Keratinocyte (primary cell): ENCODE data around the gene PRKCE. TPM values are rescaled to one million over a fixed set of nuclear protein-coding genes. Genes with fewer than 3 reads are reported as not detected.

ENCODE experiments used
- DNase-seq: peaks from one replicate; pipeline ENCODE4 v3.0.0-alpha.2; 2011; ENCODE audit warnings: low read depth, missing footprints, low spot score
- FAIRE-seq: peaks from 2 replicates; lab custom pipeline; 2011; peaks lifted over from hg19 to GRCh38; lab: Jason Lieb, UNC
- H2AFZ ChIP-seq: 2 replicates; pipeline ENCODE4 v1.6.0; 2012; ENCODE audit warnings: low read length, control low read depth, inconsistent platforms; ENCODE audit not compliant: control insufficient read depth
- H3K27ac ChIP-seq: 2 replicates; pipeline ENCODE4 v1.5.1; 2011; ENCODE audit warnings: low read length; ENCODE audit not compliant: control insufficient read depth, insufficient read depth
- H3K27me3 ChIP-seq: 3 replicates; pipeline ENCODE4 v1.6.0; 2011; ENCODE audit warnings: low read length; ENCODE audit not compliant: control insufficient read depth, insufficient read depth; ENCODE audit errors: extremely low read depth
- H3K36me3 ChIP-seq, 2 experiments: 2 replicates in 1 of 2; 3 replicates in 1 of 2; pipeline ENCODE4 v1.5.1; 2011; ENCODE audit warnings: low read length in 2 of 2, mild to moderate bottlenecking in 1 of 2; ENCODE audit not compliant: control insufficient read depth in 2 of 2, insufficient read depth in 2 of 2; ENCODE audit errors: extremely low read depth in 1 of 2
- H3K4me1 ChIP-seq: 3 replicates; pipeline ENCODE4 v1.5.1; 2011; ENCODE audit warnings: low read length; ENCODE audit not compliant: control insufficient read depth, insufficient read depth; ENCODE audit errors: extremely low read depth
- H3K4me2 ChIP-seq: 3 replicates; pipeline ENCODE4 v1.6.0; 2011; ENCODE audit warnings: low read depth, low read length; ENCODE audit not compliant: control insufficient read depth, insufficient read depth; ENCODE audit errors: extremely low read depth
- H3K4me3 ChIP-seq, 3 experiments: fragments of 200-600 bp in 1 of 3; sonication (generic) in 1 of 3; 2 replicates in 2 of 3; 3 replicates in 1 of 3; pipeline ENCODE4 v1.5.1; 2011 to 2016; ENCODE audit warnings: low read length in 3 of 3, mild to moderate bottlenecking in 3 of 3, control low read depth in 2 of 3, inconsistent platforms in 1 of 3, low read depth in 1 of 3, mixed read lengths in 1 of 3, mixed run types in 1 of 3, moderate library complexity in 1 of 3; ENCODE audit not compliant: control insufficient read depth in 2 of 3, insufficient read depth in 2 of 3; ENCODE audit errors: extremely low read depth in 1 of 3
- H3K79me2 ChIP-seq: 2 replicates; pipeline ENCODE4 v1.6.0; 2012; ENCODE audit warnings: low read length; ENCODE audit not compliant: control insufficient read depth, insufficient read depth
- H3K9ac ChIP-seq: 3 replicates; pipeline ENCODE4 v1.6.0; 2011; ENCODE audit warnings: low read length; ENCODE audit not compliant: control insufficient read depth, insufficient read depth; ENCODE audit errors: extremely low read depth
- H3K9me1 ChIP-seq: 3 replicates; pipeline ENCODE4 v1.6.0; 2011; ENCODE audit warnings: low read length; ENCODE audit not compliant: control insufficient read depth, insufficient read depth; ENCODE audit errors: extremely low read depth
- H3K9me3 ChIP-seq: 2 replicates; pipeline ENCODE4 v1.5.1; 2012; ENCODE audit warnings: low read depth, low read length; ENCODE audit not compliant: control insufficient read depth
- H4K20me1 ChIP-seq: 3 replicates; pipeline ENCODE4 v1.6.0; 2011; ENCODE audit warnings: low read length; ENCODE audit not compliant: control insufficient read depth, insufficient read depth; ENCODE audit errors: extremely low read depth
- EZH2 ChIP-seq: IDR thresholded peaks from one replicate; pipeline ENCODE4 v1.6.1; 2012; ENCODE audit warnings: inconsistent platforms, mild to moderate bottlenecking, low read length, moderate library complexity
- dilution Hi-C: fragments of 300-500 bp; cut with MboI; formaldehyde crosslinking; loops from one replicate; pipeline ENCODE4 v1.7.0; 2020; ENCODE audit warnings: low sequenced_read_pairs; ENCODE audit not compliant: extremely low pct_ligation_motif_present
- polyA plus RNA-seq, 5 experiments: library from polyadenylated mRNA; depleted of rRNA in 3 of 5; stranded (reverse) in 3 of 5; stranded (forward) in 1 of 5; unstranded in 1 of 5; fragments of >200 nt; gene quantifications; 1 replicate in 1 of 5; 2 replicates in 3 of 5; 3 replicates in 1 of 5; pipeline versions ENCODE4 v1.2.1 to v1.2.3, GENCODE V29; 2011 to 2012; ENCODE audit warnings: missing spikeins in 2 of 5, low read depth in 1 of 5, low replicate concordance in 1 of 5
- TF ChIP-seq, protein P1 (sequence below), 3 experiments: IDR thresholded peaks in 1 of 3; conservative IDR thresholded peaks in 1 of 3; optimal IDR thresholded peaks in 1 of 3; 2 replicates in 2 of 3; 3 replicates in 1 of 3; pipeline versions ENCODE3 to v1.5.1; 2011; ENCODE audit warnings: low read length in 3 of 3, mild to moderate bottlenecking in 3 of 3, moderate library complexity in 2 of 3, control low read depth in 1 of 3, inconsistent platforms in 1 of 3; ENCODE audit not compliant: insufficient read depth in 2 of 3; ENCODE audit errors: extremely low read depth in 1 of 3

Gene PRKCE
- polyA plus RNA-seq, 1 donor (not counting 4 experiments of a cell fraction or from before 2014, with no cell fraction given), result 2.0 TPM

DNA sequence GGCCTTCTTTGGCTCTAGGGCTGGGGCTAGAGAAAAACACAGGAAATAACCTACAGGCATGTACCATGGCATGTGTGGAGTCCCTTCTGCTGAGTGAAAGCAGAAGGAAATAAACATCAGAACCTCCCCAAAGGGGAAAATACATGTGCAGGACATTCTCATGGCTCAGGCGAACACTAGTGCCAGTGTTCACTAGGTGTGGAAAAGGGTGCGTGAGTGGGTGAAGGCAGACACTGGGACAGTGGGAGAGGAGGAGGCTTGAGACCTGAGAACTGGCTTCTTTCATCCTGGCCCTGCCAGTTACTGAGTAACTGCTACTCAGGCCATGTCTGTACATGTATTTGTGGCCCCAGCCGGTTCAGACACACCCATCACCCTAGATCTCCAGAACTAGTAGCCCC is 268.2 kb downstream of the PRKCE start:
- no peaks in the 10 kb centered on the region for H3K27me3 ChIP-seq
- peaks cover 4% of the 10 kb centered on the region for H3K9me1 ChIP-seq
- no peaks in the 10 kb centered on the region for H3K36me3 ChIP-seq
- DNase-seq (no peak), FAIRE-seq (peak; percentile 90)
- H3K4me3 ChIP-seq, result peak overlapping the region in 1 of 3 experiments; percentile 43
- H3K79me2 ChIP-seq, result no peaks in the 10 kb centered on the region
- TF ChIP-seq, protein P1, sequence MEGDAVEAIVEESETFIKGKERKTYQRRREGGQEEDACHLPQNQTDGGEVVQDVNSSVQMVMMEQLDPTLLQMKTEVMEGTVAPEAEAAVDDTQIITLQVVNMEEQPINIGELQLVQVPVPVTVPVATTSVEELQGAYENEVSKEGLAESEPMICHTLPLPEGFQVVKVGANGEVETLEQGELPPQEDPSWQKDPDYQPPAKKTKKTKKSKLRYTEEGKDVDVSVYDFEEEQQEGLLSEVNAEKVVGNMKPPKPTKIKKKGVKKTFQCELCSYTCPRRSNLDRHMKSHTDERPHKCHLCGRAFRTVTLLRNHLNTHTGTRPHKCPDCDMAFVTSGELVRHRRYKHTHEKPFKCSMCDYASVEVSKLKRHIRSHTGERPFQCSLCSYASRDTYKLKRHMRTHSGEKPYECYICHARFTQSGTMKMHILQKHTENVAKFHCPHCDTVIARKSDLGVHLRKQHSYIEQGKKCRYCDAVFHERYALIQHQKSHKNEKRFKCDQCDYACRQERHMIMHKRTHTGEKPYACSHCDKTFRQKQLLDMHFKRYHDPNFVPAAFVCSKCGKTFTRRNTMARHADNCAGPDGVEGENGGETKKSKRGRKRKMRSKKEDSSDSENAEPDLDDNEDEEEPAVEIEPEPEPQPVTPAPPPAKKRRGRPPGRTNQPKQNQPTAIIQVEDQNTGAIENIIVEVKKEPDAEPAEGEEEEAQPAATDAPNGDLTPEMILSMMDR (optimal IDR thresholded peaks at IDR 0.05 in 1 of 3, IDR thresholded peaks at IDR 0.05 in 1 of 3, conservative IDR thresholded peaks at IDR 0.05 in 1 of 3; ENCODE audit: extremely low read depth in 1 of 3, insufficient read depth in 2 of 3, low read length in 3 of 3), result no peak
- no peak for TF ChIP-seq EZH2
- peak overlapping the region; percentile 78 for H2AFZ ChIP-seq
- peak overlapping the region; percentile 77 for H3K4me2 ChIP-seq
- no peaks in the 10 kb centered on the region for H3K9me3 ChIP-seq
- dilution Hi-C loops, result no loop called here
- H3K9ac ChIP-seq, result no peak overlapping the region
- H3K27ac ChIP-seq, result peak overlapping the region; percentile 22
- no peaks in the 10 kb centered on the region for H4K20me1 ChIP-seq
- H3K4me1 ChIP-seq, result peaks cover 20% of the 10 kb centered on the region

DNA sequence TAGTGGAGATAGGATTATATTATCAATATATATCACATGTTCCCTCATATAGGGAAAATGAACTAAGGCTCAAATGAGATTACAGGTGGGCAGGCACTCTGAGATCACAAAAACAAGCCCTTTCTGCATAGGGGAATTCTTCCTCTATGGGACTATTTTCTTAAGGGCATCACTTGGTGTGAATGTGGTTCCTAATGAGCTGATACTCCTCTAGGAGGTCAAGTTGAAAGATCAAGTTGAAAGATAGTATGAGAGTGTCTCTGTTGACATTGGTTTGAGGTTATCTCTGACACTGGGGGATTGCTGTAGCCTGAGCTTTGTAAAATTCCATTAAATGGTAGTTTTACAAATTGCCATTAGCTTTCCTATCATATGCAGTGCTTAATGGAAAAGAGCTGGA is 270.4 kb downstream of the PRKCE start:
- Histone ChIP-seq H3K36me3 (no peaks in the 10 kb centered on the region), H3K4me1 (peaks cover 20% of the 10 kb centered on the region)
- no peak for FAIRE-seq

More for the DNA sequence above, 270.4 kb downstream of the PRKCE start:
- dilution Hi-C loops, result no loop called here
- DNase-seq, result no peak
- Histone ChIP-seq H3K4me2 (no peak overlapping the region), H3K9me3 (no peaks in the 10 kb centered on the region), H4K20me1 (no peaks in the 10 kb centered on the region), H3K79me2 (no peaks in the 10 kb centered on the region), H3K27ac (no peak overlapping the region), H3K4me3 (no peak overlapping the region), H3K27me3 (no peaks in the 10 kb centered on the region), H3K9me1 (peaks cover 4% of the 10 kb centered on the region), H3K9ac (no peak overlapping the region), H2AFZ (no peak overlapping the region)
- TF ChIP-seq EZH2, result no peak
- TF ChIP-seq, protein P1 (optimal IDR thresholded peaks at IDR 0.05 in 1 of 3, IDR thresholded peaks at IDR 0.05 in 1 of 3, conservative IDR thresholded peaks at IDR 0.05 in 1 of 3; ENCODE audit: extremely low read depth in 1 of 3, insufficient read depth in 2 of 3, low read length in 3 of 3), result no peak
